Esophagus muscularis mucosa (tissue), 4 donors: Measurements from ENCODE around the gene TIMM22. TPM values are rescaled to one million over a fixed set of nuclear protein-coding genes. Genes with fewer than 3 reads are reported as not detected.

Experiments
- DNase-seq: peaks from one replicate; pipeline ENCODE4 v3.0.0-alpha.2; 2017; ENCODE audit errors: extremely low spot score
- H3K27ac ChIP-seq, 4 donors: fragments of 200-600 bp; sonication (generic); replicated peaks in 1 of 4; 1 replicate in 3 of 4; 2 replicates in 1 of 4; pipeline ENCODE4 v1.5.1; 2016 to 2019; ENCODE audit warnings: mild to moderate bottlenecking in 1 of 4
- H3K27me3 ChIP-seq, 4 donors: fragments of 200-600 bp; sonication (generic); one replicate each; pipeline versions ENCODE4 v1.5.1 to v1.6.0; 2016 to 2019
- H3K36me3 ChIP-seq, 4 donors: fragments of 200-600 bp; sonication (generic); one replicate each; pipeline ENCODE4 v1.5.1; 2016 to 2019
- H3K4me1 ChIP-seq, 4 donors: fragments of 200-600 bp; sonication (generic); one replicate each; pipeline ENCODE4 v1.5.1; 2016 to 2019
- H3K4me3 ChIP-seq, 4 donors: fragments of 200-600 bp; sonication (generic); 1 replicate in 2 of 4; 2 replicates in 2 of 4; pipeline ENCODE4 v1.5.1; 2016 to 2019; ENCODE audit warnings: mild to moderate bottlenecking in 4 of 4, moderate library complexity in 1 of 4
- H3K9me3 ChIP-seq, 4 donors: fragments of 200-600 bp; sonication (generic); 1 replicate in 3 of 4; 2 replicates in 1 of 4; pipeline ENCODE4 v1.5.1; 2016 to 2019
- CTCF ChIP-seq, 3 experiments: fragments of 200-600 bp in 2 of 3; fragments of 450-650 bp in 1 of 3; sonication (generic) in 2 of 3; IDR thresholded peaks; one replicate each; pipeline ENCODE4 v1.5.1; 2017 to 2019; ENCODE audit warnings: antibody characterized with exemption in 3 of 3, mild to moderate bottlenecking in 2 of 3, moderate library complexity in 1 of 3
- EP300 ChIP-seq: sonication (generic); formaldehyde crosslinking; IDR thresholded peaks from one replicate; pipeline ENCODE4 v1.6.1; 2017; ENCODE audit warnings: antibody characterized with exemption
- POLR2A ChIP-seq: fragments of 450-650 bp; IDR thresholded peaks from one replicate; pipeline ENCODE4 v1.6.1; 2017; ENCODE audit warnings: antibody characterized with exemption, moderate library complexity, mild to moderate bottlenecking, low read depth
- POLR2AphosphoS5 ChIP-seq, 2 donors: sonication (generic); formaldehyde crosslinking; IDR thresholded peaks; one replicate each; pipeline ENCODE4 v1.6.1; 2017; ENCODE audit warnings: antibody characterized with exemption in 2 of 2
- WGBS: methylation state at CpG from one replicate; pipeline ENCODE4 v1.1.5; 2018; 5-methylcytosine and 5-hydroxymethylcytosine counted together
- intact Hi-C: fragments of 100-400 bp; cut with DNase I; formaldehyde crosslinking; loops from one replicate; pipeline ENCODE4 v1.15.1; 2023
- total RNA-seq, 4 donors: library from RNA; depleted of rRNA; stranded (reverse); fragments of >200 nt; gene quantifications; one replicate each; pipeline versions ENCODE4 v1.1.0 to v1.2.1, GENCODE V29; 2016

TIMM22 gene
- total RNA-seq, 4 donors from 2014 or later: 14.1 to 17.9 (median 15.8) TPM

DNA sequence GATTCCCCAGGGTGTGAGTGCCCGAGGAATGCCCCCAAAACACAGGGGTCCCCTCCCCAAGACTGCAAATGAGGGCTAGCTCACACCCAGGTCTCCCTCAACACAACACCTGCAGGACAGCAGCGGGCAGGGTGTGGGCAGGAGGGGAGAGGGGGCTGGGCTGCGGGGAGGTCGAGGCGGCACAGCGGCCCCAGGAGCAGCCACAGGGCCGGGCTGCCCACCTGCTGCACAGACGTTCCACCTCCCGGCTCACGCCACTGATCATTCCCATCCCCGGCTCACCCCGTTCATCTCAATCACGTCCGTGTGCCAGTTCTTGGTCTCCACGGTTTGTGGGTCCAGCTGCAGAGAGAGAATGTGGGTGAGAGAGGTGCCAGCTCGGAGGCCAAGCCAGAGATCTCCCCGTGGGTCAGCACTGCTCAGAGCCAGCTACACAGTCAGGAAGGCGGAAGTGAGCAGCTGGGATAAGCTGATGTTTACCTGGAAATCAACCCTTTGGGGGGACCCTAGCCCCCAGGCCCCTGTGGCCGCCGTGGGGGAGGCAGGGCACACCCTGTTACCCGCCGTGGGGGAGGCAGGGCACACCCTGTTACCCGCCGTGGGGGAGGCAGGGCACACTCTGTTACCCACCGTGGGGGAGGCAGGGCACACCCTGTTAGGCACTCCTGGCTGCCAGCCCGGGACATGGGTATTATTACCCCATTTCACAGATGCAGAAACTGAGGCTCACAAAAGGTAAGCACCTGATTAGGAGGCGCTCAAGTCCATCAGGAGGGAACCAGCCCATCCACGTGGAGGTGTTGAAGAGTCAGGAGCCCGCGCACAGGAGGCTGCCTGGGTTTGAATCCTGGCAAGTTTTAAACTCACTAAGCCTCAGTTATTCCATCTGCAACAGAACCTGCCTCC lies 16.1 kb downstream of the TIMM22 start:
- Histone ChIP-seq H3K27me3 (no peaks in the 10 kb centered on the region), H3K27ac (peak overlapping the region in 1 of 4 donors; percentile 14), H3K4me1 (peaks cover 10 to 34% (median 25%) of the 10 kb centered on the region in 4 donors), H3K36me3 (peaks cover 37 to 58% (median 55%) of the 10 kb centered on the region in 4 donors), H3K4me3 (no peak overlapping the region), H3K9me3 (no peaks in the 10 kb centered on the region)
- no peak for TF ChIP-seq CTCF (IDR thresholded peaks at IDR 0.05)
- TF ChIP-seq POLR2AphosphoS5 (IDR thresholded peaks at IDR 0.05): no peak
- TF ChIP-seq POLR2A: no peak
- no peak for TF ChIP-seq EP300
- no peak for DNase-seq
- intact Hi-C loops: no loop called here
- WGBS: 89% methylated on average over 23 of the region's 30 CpGs

DNA sequence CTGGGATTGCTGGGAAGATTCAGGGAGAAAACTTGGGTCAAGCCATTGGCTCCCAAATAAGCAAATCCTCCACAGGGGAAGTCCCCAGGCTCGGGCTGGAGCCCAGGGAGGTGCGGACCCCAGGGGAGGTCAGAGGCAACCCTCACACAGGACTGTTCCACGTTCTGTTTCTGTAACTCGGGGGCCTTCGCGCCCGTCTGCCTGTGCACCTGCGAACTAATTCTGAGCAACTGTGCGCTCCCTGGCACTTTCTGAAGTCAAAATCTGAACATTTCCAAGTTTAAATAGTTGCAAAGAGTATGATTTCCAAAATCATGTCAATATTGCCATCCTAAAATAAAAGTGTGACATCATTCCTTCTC lies 16.8 kb downstream of the TIMM22 start:
- H3K36me3 ChIP-seq: peaks cover 37 to 54% (median 49%) of the 10 kb centered on the region in 4 donors
- intact Hi-C loops: no loop called here
- TF ChIP-seq CTCF (IDR thresholded peaks at IDR 0.05) (no peak), POLR2A (no peak), POLR2AphosphoS5 (IDR thresholded peaks at IDR 0.05) (no peak), EP300 (no peak)
- peaks cover 12 to 34% (median 28%) of the 10 kb centered on the region in 4 donors for H3K4me1 ChIP-seq
- no peaks in the 10 kb centered on the region for H3K9me3 ChIP-seq
- no peak for DNase-seq
- H3K4me3 ChIP-seq: no peak overlapping the region
- no peaks in the 10 kb centered on the region for H3K27me3 ChIP-seq
- H3K27ac ChIP-seq: no peak overlapping the region
- WGBS: 93% methylated on average over 8 of the region's 9 CpGs

- 77% methylated on average over 7 of the region's 11 CpGs for WGBS
- no peak overlapping the region for H3K4me3 ChIP-seq
- peak overlapping the region; percentile 69 to 87 (median 82) for H3K27ac ChIP-seq
- peaks cover 50 to 57% (median 52%) of the 10 kb centered on the region in 4 donors for H3K4me1 ChIP-seq
- TF ChIP-seq POLR2AphosphoS5 (IDR thresholded peaks at IDR 0.05) (no peak), EP300 (no peak), POLR2A (no peak), CTCF (IDR thresholded peaks at IDR 0.05) (no peak)
- intact Hi-C loops: no loop called here
- H3K27me3 ChIP-seq: no peaks in the 10 kb centered on the region
- no peaks in the 10 kb centered on the region for H3K9me3 ChIP-seq
- peaks cover 0 to 14% (median 8%) of the 10 kb centered on the region in 4 donors for H3K36me3 ChIP-seq
- DNase-seq: no peak
Measured at GRCh38 chr17:1018547-1018946, 21.6 kb downstream of the TIMM22 start.

DNA sequence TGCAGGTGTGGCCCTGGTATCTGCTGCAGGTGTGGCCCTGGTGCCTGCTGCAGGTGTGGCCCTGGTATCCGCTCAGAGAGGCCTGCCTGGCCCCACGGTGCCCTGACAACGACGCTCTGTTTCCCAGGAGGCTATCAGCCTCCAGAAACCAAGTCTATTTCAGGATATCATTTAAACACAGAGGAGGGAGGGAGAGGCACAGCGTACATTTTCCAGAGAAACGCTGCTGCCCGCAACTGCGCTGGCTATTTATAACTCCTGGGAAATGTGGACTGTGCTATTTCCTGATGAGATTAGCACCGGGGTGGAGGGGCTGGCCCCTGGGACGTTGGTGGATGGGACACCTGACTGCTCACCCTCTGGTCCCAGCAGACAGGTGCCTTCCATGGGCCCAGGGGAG lies 22.5 kb downstream of the TIMM22 start:
- TF ChIP-seq POLR2A: no peak
- TF ChIP-seq POLR2AphosphoS5 (IDR thresholded peaks at IDR 0.05): peak; percentile 25 to 56
- TF ChIP-seq CTCF (IDR thresholded peaks at IDR 0.05): no peak
- no peak for TF ChIP-seq EP300
- no peaks in the 10 kb centered on the region for H3K9me3 ChIP-seq
- H3K36me3 ChIP-seq: peaks cover 0 to 16% (median 11%) of the 10 kb centered on the region in 4 donors
- whole genome bisulfite sequencing: 42% methylated on average over 6 of the region's 10 CpGs
- peaks cover 50 to 58% (median 55%) of the 10 kb centered on the region in 4 donors for H3K4me1 ChIP-seq
- no peaks in the 10 kb centered on the region for H3K27me3 ChIP-seq
- no peak for DNase-seq
- H3K27ac ChIP-seq: peak overlapping the region; percentile 69 to 87 (median 82)
- no peak overlapping the region for H3K4me3 ChIP-seq
- intact Hi-C loops: no loop called here
